Left ventricle myocardium inferior (tissue), 1 donor: ENCODE data around the gene NCF4. TPM values are rescaled to one million over a fixed set of nuclear protein-coding genes. Genes with fewer than 3 reads are reported as not detected.

Experiments used
- DNase-seq: peaks from one replicate; pipeline ENCODE4 v3.0.0-alpha.2; 2020
- H3K27ac ChIP-seq: fragments of 200-600 bp; replicated peaks from 2 replicates; pipeline ENCODE4 v1.8.0; 2021
- H3K27me3 ChIP-seq: fragments of 200-600 bp; 2 replicates; pipeline ENCODE4 v1.8.0; 2021; ENCODE audit warnings: low read depth
- H3K36me3 ChIP-seq: fragments of 200-600 bp; 2 replicates; pipeline ENCODE4 v1.8.0; 2021
- H3K4me1 ChIP-seq: fragments of 200-600 bp; 2 replicates; pipeline ENCODE4 v1.8.0; 2021
- H3K4me3 ChIP-seq: fragments of 200-600 bp; 2 replicates; pipeline ENCODE4 v1.8.0; 2021; ENCODE audit warnings: mild to moderate bottlenecking, moderate library complexity
- H3K9me3 ChIP-seq: fragments of 200-600 bp; replicated peaks from 2 replicates; pipeline ENCODE4 v1.8.0; 2021
- intact Hi-C: fragments of 100-400 bp; cut with micrococcal nuclease; formaldehyde crosslinking; loops from one replicate; pipeline ENCODE4 v1.11.0; 2022
- total RNA-seq: library from RNA; stranded (reverse); fragmentation: NEBNext Ultra II Directional; extraction: Animal tissue kit (Norgen Biotek cat#: 25700); gene quantifications from one replicate; pipeline ENCODE4 v1.2.1, GENCODE V29; 2021
- TF ChIP-seq, protein P1 (sequence below): fragments of 200-600 bp; IDR thresholded peaks from 2 replicates; pipeline ENCODE4 v1.8.0; 2021; ENCODE audit warnings: antibody characterized with exemption, mild to moderate bottlenecking, borderline replicate concordance
- donor health status: DM: no; HTN: yes; CAD: no; lungs with severe emphysema.

NCF4 gene
- total RNA-seq, 1 donor from 2014 or later, result 5.5 TPM

GRCh38 chr22:36856121-36856791, 4.5 kb upstream of the NCF4 start:
- no peaks in the 10 kb centered on the region for H3K36me3 ChIP-seq
- DNase-seq, result peak; percentile 92

GRCh38 chr22:36856792-36857135, 4.0 kb upstream of the NCF4 start:
- H3K4me3 ChIP-seq, result no peak overlapping the region
- DNase-seq, result no peak
- no peaks in the 10 kb centered on the region for H3K36me3 ChIP-seq
- peaks cover 9% of the 10 kb centered on the region for H3K27me3 ChIP-seq
- peaks cover 8% of the 10 kb centered on the region for H3K4me1 ChIP-seq
- no peaks in the 10 kb centered on the region for H3K9me3 ChIP-seq
- H3K27ac ChIP-seq, result no peak overlapping the region
- TF ChIP-seq, protein P1, sequence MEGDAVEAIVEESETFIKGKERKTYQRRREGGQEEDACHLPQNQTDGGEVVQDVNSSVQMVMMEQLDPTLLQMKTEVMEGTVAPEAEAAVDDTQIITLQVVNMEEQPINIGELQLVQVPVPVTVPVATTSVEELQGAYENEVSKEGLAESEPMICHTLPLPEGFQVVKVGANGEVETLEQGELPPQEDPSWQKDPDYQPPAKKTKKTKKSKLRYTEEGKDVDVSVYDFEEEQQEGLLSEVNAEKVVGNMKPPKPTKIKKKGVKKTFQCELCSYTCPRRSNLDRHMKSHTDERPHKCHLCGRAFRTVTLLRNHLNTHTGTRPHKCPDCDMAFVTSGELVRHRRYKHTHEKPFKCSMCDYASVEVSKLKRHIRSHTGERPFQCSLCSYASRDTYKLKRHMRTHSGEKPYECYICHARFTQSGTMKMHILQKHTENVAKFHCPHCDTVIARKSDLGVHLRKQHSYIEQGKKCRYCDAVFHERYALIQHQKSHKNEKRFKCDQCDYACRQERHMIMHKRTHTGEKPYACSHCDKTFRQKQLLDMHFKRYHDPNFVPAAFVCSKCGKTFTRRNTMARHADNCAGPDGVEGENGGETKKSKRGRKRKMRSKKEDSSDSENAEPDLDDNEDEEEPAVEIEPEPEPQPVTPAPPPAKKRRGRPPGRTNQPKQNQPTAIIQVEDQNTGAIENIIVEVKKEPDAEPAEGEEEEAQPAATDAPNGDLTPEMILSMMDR, result no peak
- intact Hi-C loops, result no loop called here

More at GRCh38 chr22:36856121-36856791, 4.5 kb upstream of the NCF4 start:
- peaks cover 9% of the 10 kb centered on the region for H3K27me3 ChIP-seq
- peaks cover 8% of the 10 kb centered on the region for H3K4me1 ChIP-seq
- H3K4me3 ChIP-seq, result no peak overlapping the region
- TF ChIP-seq, protein P1, result peak; percentile 100
- H3K27ac ChIP-seq, result no peak overlapping the region
- H3K9me3 ChIP-seq, result no peaks in the 10 kb centered on the region
- intact Hi-C loops, result no loop called here

DNA sequence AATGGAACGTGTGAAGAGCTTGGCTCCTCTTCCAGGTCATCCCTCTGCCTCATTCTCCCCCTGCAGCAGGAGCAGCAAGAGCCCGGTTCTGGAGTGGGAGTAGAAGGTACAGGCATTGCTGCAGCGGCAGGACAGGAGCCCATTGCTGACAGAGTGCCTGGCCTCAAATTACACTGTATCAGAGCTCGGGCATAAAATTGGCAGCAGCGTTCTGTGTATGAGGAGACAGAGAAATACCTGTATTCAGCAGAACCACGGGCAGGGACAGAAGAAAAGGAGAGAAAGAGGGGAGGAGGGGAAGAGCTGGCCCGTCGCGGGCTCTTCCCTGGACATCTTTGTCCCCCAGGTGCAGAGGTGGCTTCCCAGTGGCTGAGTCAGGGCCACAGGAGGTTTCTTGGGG, 2.6 kb upstream of the NCF4 start:
- Histone ChIP-seq H3K27me3 (peaks cover 9% of the 10 kb centered on the region), H3K27ac (no peak overlapping the region), H3K4me1 (peaks cover 8% of the 10 kb centered on the region), H3K9me3 (no peaks in the 10 kb centered on the region), H3K4me3 (no peak overlapping the region), H3K36me3 (no peaks in the 10 kb centered on the region)
- intact Hi-C loops, result no loop called here
- TF ChIP-seq, protein P1, result no peak
- no peak for DNase-seq

- Histone ChIP-seq H3K27me3 (peaks cover 13% of the 10 kb centered on the region), H3K27ac (no peak overlapping the region), H3K9me3 (no peaks in the 10 kb centered on the region), H3K36me3 (no peaks in the 10 kb centered on the region), H3K4me1 (peaks cover 8% of the 10 kb centered on the region), H3K4me3 (no peak overlapping the region)
- intact Hi-C loops, result no loop called here
- no peak for DNase-seq
- TF ChIP-seq, protein P1, result no peak
These were observed 1.8 kb upstream of the NCF4 start for GRCh38 chr22:36858966-36859365.

DNA sequence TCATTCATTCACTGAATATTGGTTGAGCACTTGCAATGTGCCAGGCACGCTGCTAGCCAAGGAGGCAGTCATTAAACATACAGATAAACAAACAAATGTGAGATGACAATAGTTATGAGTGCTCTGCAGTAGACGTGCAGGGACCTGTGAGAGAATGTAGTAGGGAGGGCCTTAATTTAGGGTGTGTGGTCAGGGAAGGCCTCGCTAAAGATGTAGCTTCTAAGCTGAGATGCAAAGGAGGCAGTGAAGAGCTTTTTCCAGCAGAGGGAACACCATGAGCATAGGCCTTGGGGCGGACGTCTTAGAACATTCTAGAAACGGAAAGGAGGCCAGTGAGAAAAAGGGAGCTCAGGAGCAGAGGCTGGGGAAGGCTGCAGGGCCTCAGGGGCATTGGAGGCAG, 789 bp upstream of the NCF4 start:
- Histone ChIP-seq H3K36me3 (no peaks in the 10 kb centered on the region), H3K4me3 (no peak overlapping the region), H3K4me1 (peaks cover 8% of the 10 kb centered on the region), H3K9me3 (no peaks in the 10 kb centered on the region), H3K27me3 (peaks cover 23% of the 10 kb centered on the region), H3K27ac (no peak overlapping the region)
- no peak for DNase-seq
- intact Hi-C loops, result no loop called here
- TF ChIP-seq, protein P1, result no peak
